Body of pancreas (tissue), 4 donors: ENCODE results near the gene MAP3K6.

Experiments
- CTCF ChIP-seq, 7 experiments: fragments of 450-650 bp in 4 of 7; fragments of 200-600 bp in 3 of 7; sonication (generic) in 3 of 7; IDR thresholded peaks; one replicate each; pipeline ENCODE4 v1.5.1; 2016 to 2019; ENCODE audit warnings: antibody characterized with exemption in 7 of 7
- POLR2A ChIP-seq, 3 donors: fragments of 450-650 bp; IDR thresholded peaks; one replicate each; pipeline ENCODE4 v1.6.1; 2016; ENCODE audit warnings: antibody characterized with exemption in 3 of 3, mild to moderate bottlenecking in 2 of 3

- TF ChIP-seq CTCF (IDR thresholded peaks at IDR 0.05) = no peak
- TF ChIP-seq POLR2A (IDR thresholded peaks at IDR 0.05) = no peak
Measured at GRCh38 chr1:27318136-27318535, 48.6 kb downstream of the MAP3K6 start.
